OCI-LY1 (cell line): ENCODE measurements around the gene STEAP3.

Source experiments
- H2AFZ ChIP-seq: fragments of 200-600 bp; sonication (generic), shearing (Covaris generic); 2 replicates; pipeline ENCODE4 v1.6.0; 2014; ENCODE audit warnings: antibody characterized with exemption, mild to moderate bottlenecking, low read length
- H3F3A ChIP-seq: fragments of 200-600 bp; sonication (generic), shearing (Covaris generic); 2 replicates; pipeline ENCODE4 v1.6.0; 2014; ENCODE audit warnings: mild to moderate bottlenecking, antibody characterized with exemption, low read length, moderate library complexity; ENCODE audit not compliant: insufficient read depth
- H3K27ac ChIP-seq: fragments of 200-600 bp; sonication (generic); 2 replicates; pipeline ENCODE4 v1.5.1; 2014; ENCODE audit warnings: low read length, mixed run types, mild to moderate bottlenecking, low read depth; ENCODE audit not compliant: poor library complexity, severe bottlenecking
- H3K27me3 ChIP-seq: fragments of 200-600 bp; sonication (generic); 2 replicates; pipeline ENCODE4 v1.6.0; 2014; ENCODE audit warnings: antibody characterized with exemption, mild to moderate bottlenecking, low read length, moderate library complexity; ENCODE audit not compliant: insufficient read depth
- H3K36me3 ChIP-seq: fragments of 200-600 bp; sonication (generic); 2 replicates; pipeline ENCODE4 v1.6.1; 2014; ENCODE audit warnings: mild to moderate bottlenecking, antibody characterized with exemption, low read length, moderate library complexity, mixed read lengths; ENCODE audit not compliant: insufficient read depth
- H3K4me1 ChIP-seq: fragments of 200-600 bp; sonication (generic); 2 replicates; pipeline ENCODE4 v1.5.1; 2014; ENCODE audit warnings: mild to moderate bottlenecking, low read length, moderate library complexity; ENCODE audit not compliant: insufficient read depth, severe bottlenecking
- H3K4me2 ChIP-seq: fragments of 200-600 bp; sonication (generic), shearing (Covaris generic); 2 replicates; pipeline ENCODE4 v1.6.1; 2014; ENCODE audit warnings: low read length
- H3K4me3 ChIP-seq: fragments of 200-600 bp; sonication (generic); 2 replicates; pipeline ENCODE4 v1.5.1; 2014; ENCODE audit warnings: low read length, low read depth, mild to moderate bottlenecking, mixed read lengths; ENCODE audit not compliant: poor library complexity, severe bottlenecking
- H3K79me2 ChIP-seq: fragments of 200-600 bp; shearing (Covaris generic); 2 replicates; pipeline ENCODE4 v1.6.1; 2016; ENCODE audit warnings: mixed run types, low read length, mixed read lengths; ENCODE audit not compliant: insufficient read depth
- H3K9ac ChIP-seq: fragments of 200-600 bp; sonication (generic), shearing (Covaris generic); 2 replicates; pipeline ENCODE4 v1.6.1; 2014; ENCODE audit warnings: mild to moderate bottlenecking, low read length, mixed read lengths
- H3K9me2 ChIP-seq: fragments of 200-600 bp; sonication (generic), shearing (Covaris generic); 2 replicates; pipeline ENCODE4 v1.6.1; 2014; ENCODE audit warnings: low read depth, mild to moderate bottlenecking, low read length, mixed read lengths
- H3K9me3 ChIP-seq: fragments of 200-600 bp; shearing (Covaris generic); 2 replicates; pipeline ENCODE4 v1.6.1; 2014; ENCODE audit warnings: low read length, mixed read lengths
- H4K20me1 ChIP-seq: fragments of 200-600 bp; sonication (generic), shearing (Covaris generic); 2 replicates; pipeline ENCODE4 v1.6.0; 2016; ENCODE audit warnings: mild to moderate bottlenecking, low read length; ENCODE audit not compliant: insufficient read depth
- CTCF ChIP-seq: fragments of 200-600 bp; sonication (generic), shearing (Covaris generic); IDR thresholded peaks from 2 replicates; pipeline ENCODE4 v1.5.1; 2017; ENCODE audit warnings: mild to moderate bottlenecking, antibody characterized with exemption, low read length, moderate library complexity, mixed read lengths
- EZH2 ChIP-seq: fragments of 200-600 bp; sonication (generic), shearing (Covaris generic); IDR thresholded peaks from 2 replicates; pipeline ENCODE4 v1.8.0; 2017; ENCODE audit warnings: borderline replicate concordance, mixed run types, mild to moderate bottlenecking, antibody characterized with exemption, low read length, moderate library complexity, mixed read lengths

The STEAP3 gene

DNA sequence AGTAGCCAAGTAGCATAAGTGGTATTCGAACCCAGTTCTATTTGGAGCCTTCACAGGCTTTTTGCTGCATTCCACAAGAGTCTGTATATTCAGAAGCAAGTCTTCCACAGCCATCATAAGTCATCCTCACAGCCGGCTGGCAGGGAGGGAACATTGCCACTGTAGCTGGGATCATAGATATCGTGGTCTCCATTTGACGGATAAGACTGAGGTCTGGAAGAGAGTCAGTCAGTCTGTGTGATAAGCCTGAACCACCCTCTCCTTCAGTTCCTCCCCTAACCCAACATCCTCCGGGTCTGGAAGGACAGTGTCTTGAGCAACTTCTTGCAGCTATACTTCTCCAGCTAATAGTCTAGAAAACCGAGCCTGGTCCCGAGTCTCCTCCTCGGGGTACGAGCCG, 48.1 kb upstream of the STEAP3 start:
- Histone ChIP-seq H2AFZ (no peak overlapping the region), H3K9me2 (no peaks in the 10 kb centered on the region), H3K4me1 (no peaks in the 10 kb centered on the region), H3F3A (no peaks in the 10 kb centered on the region), H3K27ac (no peak overlapping the region), H3K4me2 (no peak overlapping the region), H3K9ac (no peak overlapping the region), H3K9me3 (no peaks in the 10 kb centered on the region), H3K36me3 (no peaks in the 10 kb centered on the region), H3K27me3 (no peaks in the 10 kb centered on the region), H3K79me2 (no peaks in the 10 kb centered on the region), H4K20me1 (no peaks in the 10 kb centered on the region), H3K4me3 (no peak overlapping the region)
- TF ChIP-seq EZH2 (no peak), CTCF (no peak)

- no peak overlapping the region for H3K27ac ChIP-seq
- H3F3A ChIP-seq: no peaks in the 10 kb centered on the region
- no peak for TF ChIP-seq EZH2
- TF ChIP-seq CTCF: no peak
- no peaks in the 10 kb centered on the region for H3K79me2 ChIP-seq
- no peak overlapping the region for H3K4me3 ChIP-seq
- H3K9me3 ChIP-seq: no peaks in the 10 kb centered on the region
- H3K4me2 ChIP-seq: no peak overlapping the region
- H3K36me3 ChIP-seq: no peaks in the 10 kb centered on the region
- H3K9ac ChIP-seq: no peak overlapping the region
- H3K9me2 ChIP-seq: no peaks in the 10 kb centered on the region
- no peaks in the 10 kb centered on the region for H4K20me1 ChIP-seq
- no peaks in the 10 kb centered on the region for H3K4me1 ChIP-seq
- no peak overlapping the region for H2AFZ ChIP-seq
- no peaks in the 10 kb centered on the region for H3K27me3 ChIP-seq
Observed at GRCh38 chr2:119177171-119177837, 46.3 kb upstream of the STEAP3 start.

DNA sequence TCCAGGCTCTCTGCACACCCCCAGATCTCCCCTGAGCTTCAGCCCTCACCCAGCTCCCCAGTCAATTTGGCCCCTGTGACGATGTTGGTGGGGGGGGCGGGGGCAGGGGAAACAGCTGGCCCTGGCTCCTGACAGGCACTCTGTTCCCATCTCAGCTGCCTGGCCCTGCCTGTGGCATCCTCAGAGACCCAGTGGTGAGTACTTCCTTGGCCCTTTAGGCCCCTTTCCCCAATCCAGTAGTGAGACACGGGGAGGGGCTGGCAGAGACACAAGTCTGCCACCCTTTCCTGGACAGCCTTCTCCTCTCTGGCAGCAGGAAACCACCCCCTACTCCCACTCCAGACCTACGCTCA, 45.8 kb upstream of the STEAP3 start:
- Histone ChIP-seq H3K4me3 (no peak overlapping the region), H3K27me3 (no peaks in the 10 kb centered on the region), H2AFZ (no peak overlapping the region), H3K27ac (no peak overlapping the region), H3K9me2 (no peaks in the 10 kb centered on the region), H4K20me1 (no peaks in the 10 kb centered on the region), H3K79me2 (no peaks in the 10 kb centered on the region), H3K9ac (no peak overlapping the region), H3K36me3 (no peaks in the 10 kb centered on the region), H3K4me1 (no peaks in the 10 kb centered on the region), H3K9me3 (no peaks in the 10 kb centered on the region), H3F3A (no peaks in the 10 kb centered on the region), H3K4me2 (no peak overlapping the region)
- no peak for TF ChIP-seq EZH2
- no peak for TF ChIP-seq CTCF
